Gastrocnemius medialis (tissue), 4 donors: ENCODE data around the gene ERC1.

ENCODE experiments used
- POLR2A ChIP-seq, 2 donors: fragments of 450-650 bp; IDR thresholded peaks; one replicate each; pipeline ENCODE4 v1.6.1; 2017; ENCODE audit warnings: antibody characterized with exemption in 2 of 2, mild to moderate bottlenecking in 2 of 2, moderate library complexity in 2 of 2
- TF ChIP-seq, protein P1 (sequence below), 5 experiments: fragments of 450-650 bp in 3 of 5; fragments of 200-600 bp in 2 of 5; sonication (generic) in 2 of 5; IDR thresholded peaks in 4 of 5; conservative IDR thresholded peaks in 1 of 5; 1 replicate in 4 of 5; 2 replicates in 1 of 5; pipeline ENCODE4 v1.5.1; 2016 to 2019; ENCODE audit warnings: antibody characterized with exemption in 5 of 5, mild to moderate bottlenecking in 3 of 5, moderate library complexity in 3 of 5

DNA sequence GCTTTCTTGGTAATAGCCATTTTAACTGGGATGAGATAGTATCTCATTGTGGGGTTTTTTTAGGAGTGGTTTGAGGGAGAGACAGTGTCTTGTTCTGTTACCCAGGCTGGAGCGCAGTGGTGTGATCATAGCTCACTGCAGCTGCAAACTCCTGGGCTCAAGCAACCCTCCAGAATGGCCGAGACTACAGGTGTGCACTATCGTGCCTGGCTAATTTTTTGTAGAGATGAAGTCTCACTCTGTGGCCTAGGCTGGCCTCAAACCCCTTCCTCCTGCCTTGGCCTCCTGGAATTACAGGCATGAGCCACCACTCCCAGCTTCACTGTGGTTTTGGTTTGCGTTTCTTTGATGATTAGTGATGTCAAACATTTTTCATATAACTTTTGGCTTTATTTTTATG is 293.6 kb downstream of the ERC1 start:
- TF ChIP-seq, protein P1, sequence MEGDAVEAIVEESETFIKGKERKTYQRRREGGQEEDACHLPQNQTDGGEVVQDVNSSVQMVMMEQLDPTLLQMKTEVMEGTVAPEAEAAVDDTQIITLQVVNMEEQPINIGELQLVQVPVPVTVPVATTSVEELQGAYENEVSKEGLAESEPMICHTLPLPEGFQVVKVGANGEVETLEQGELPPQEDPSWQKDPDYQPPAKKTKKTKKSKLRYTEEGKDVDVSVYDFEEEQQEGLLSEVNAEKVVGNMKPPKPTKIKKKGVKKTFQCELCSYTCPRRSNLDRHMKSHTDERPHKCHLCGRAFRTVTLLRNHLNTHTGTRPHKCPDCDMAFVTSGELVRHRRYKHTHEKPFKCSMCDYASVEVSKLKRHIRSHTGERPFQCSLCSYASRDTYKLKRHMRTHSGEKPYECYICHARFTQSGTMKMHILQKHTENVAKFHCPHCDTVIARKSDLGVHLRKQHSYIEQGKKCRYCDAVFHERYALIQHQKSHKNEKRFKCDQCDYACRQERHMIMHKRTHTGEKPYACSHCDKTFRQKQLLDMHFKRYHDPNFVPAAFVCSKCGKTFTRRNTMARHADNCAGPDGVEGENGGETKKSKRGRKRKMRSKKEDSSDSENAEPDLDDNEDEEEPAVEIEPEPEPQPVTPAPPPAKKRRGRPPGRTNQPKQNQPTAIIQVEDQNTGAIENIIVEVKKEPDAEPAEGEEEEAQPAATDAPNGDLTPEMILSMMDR (IDR thresholded peaks at IDR 0.05 in 4 of 5, conservative IDR thresholded peaks at IDR 0.05 in 1 of 5) = no peak
- no peak for TF ChIP-seq POLR2A (IDR thresholded peaks at IDR 0.05)
